Measurements from ENCODE around the gene RELA.
A peak's percentile ranks its signal among the peaks of the same experiment; 100 is the strongest.
"Not testable (repeated sequence)": the region's sequence is repeated elsewhere in the genome, so short reads cannot be mapped to it uniquely, and the experiment has no call there.

RELA gene

GRCh38 chr11:65672180-65672860 is 9.6 kb upstream of the RELA start:
- no peak for DNase-seq

GRCh38 chr11:65663639-65664200 is 1.0 kb upstream of the RELA start:
- peak in 38 of 56 donors; percentile 27 to 83 (median 69) for DNase-seq

- no peak for DNase-seq
Measured at GRCh38 chr11:65662247-65662798, 393 bp downstream of the RELA start.

DNA sequence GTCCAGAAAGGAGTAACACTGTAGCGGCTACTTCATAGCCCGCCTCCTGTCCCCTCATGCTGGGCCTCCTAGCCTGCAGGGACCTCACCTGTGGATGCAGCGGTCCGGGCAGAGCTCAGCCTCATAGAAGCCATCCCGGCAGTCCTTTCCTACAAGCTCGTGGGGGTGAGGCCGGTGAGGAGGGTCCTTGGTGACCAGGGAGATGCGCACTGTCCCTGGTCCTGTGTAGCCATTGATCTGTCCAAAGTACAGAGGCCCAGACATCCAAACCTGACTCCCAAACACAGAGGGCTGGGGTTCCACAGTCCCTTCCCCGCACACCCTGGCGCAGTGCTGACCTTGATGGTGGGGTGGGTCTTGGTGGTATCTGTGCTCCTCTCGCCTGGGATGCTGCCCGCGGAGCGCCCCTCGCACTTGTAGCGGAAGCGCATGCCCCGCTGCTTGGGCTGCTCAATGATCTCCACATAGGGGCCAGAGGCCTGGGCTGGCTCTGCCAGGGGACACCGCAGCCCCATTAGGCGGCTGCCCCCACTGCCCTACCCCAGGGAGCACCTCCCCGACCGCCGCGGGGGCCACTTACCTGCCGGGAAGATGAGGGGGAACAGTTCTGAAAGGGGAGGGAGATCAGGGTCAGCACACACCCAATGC is 993 bp downstream of the RELA start:
- DNase-seq: no peak

DNA sequence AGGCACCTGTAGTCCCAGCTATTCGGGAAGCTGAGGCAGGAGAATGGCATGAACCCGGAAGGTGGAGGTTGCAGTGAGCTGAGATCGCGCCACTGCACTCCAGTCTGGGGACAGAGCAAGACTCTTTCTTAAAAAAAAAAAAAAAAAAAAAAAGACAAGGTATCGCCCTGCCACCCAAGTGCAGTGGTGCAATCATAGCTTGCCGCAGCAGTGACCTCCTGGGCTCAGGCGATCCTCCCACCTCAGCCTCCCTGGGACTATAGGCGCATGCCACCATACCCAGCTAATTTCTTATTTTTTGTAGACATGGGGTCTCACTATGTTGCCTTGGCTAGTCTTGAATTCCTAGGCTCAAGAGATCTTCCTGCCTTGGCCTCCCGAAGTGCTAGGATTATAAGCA is 1.8 kb downstream of the RELA start:
- DNase-seq: not testable (repeated sequence)

GRCh38 chr11:65660038-65660437 is 2.7 kb downstream of the RELA start:
- DNase-seq: no peak

GRCh38 chr11:65658174-65659021 is 4.3 kb downstream of the RELA start:
- DNase-seq: no peak

- no peak for DNase-seq
Measured at GRCh38 chr11:65657426-65657825, 5.3 kb downstream of the RELA start.

DNA sequence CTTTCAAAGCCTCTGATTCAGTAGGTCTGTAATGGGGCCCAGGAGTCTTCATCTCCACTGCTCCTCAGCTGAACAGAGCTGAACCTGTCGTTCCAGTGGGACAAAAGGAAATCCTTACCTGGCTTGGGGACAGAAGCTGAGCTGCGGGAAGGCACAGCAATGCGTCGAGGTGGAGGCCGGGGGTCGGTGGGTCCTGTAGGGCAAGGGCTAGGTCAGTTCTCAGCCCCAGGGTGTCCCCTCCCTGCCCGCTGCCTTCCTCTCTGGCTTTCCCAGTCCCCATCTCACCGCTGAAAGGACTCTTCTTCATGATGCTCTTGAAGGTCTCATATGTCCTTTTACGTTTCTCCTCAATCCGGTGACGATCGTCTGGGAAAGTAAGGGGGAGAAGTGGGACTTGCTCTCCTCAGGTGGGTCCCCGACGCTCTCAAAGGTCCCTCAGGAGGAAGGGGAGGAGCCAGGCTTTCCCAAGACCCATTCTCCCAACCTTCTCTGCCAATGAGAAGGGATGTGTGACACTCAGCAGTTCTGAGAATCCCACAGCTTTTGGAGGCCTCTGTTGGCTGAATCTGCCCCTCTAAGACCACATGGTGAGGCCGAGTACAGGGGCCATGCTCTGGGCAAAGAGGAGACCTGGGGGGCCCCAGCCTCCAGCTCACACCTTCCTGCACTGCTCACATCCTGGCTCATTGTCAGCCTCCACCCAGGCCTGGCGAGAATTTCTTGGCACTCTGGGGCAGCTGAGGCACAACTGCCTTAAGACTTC is 7.0 kb downstream of the RELA start:
- DNase-seq: no peak

- no peak for DNase-seq
Measured at GRCh38 chr11:65654375-65655349, 8.1 kb downstream of the RELA start.

- peak in 26 of 56 donors; percentile 8 to 73 (median 50) for DNase-seq
Measured at GRCh38 chr11:65653229-65654225, 9.2 kb downstream of the RELA start.

- peak in 53 of 56 donors; percentile 54 to 99 (median 86) for DNase-seq
Measured at GRCh38 chr11:65652511-65653228, 10.0 kb downstream of the RELA start.

GRCh38 chr11:65651589-65652510 is 10.9 kb downstream of the RELA start:
- peak in 3 of 56 donors; percentile 42 to 72 (median 47) for DNase-seq

GRCh38 chr11:65651339-65651588 is 11.5 kb downstream of the RELA start:
- DNase-seq: no peak

DNA sequence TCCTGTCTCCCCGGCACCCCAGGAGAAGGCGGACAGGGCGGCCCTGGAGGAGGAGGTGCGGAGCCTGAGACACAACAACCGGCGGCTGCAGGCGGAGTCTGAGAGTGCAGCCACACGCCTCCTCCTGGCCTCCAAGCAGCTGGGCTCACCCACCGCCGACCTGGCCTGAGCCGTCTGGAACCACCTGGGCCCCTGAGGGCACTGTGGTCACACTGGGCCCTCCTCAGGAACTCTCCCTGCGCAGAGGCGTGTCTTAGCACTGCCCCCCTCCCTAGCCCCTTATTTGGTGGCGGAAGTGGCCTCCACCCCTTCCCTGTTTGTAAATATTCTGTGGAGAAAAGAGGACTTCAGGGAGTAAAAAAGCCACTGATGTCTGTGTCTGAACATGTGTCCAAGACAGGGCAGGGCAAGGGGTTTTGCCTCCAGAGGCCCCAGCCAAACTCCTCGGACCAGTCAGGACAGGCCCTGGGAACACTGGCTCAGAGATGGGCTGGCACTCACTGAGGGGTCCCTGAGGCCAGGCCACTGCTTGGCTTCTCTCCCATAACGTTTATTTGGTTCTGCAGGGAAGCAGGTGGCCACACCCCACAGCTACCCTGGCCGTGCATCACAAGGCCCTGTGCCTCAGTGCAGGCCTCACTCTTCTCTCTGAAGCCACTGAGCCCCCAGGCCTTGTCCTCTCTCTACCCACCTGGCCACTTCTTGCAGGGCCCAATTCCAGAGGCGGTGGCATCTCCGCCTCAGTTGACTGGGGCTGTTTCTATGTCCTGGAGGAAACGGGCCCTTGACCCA is 12.0 kb downstream of the RELA start:
- no peak for DNase-seq
